ENCODE results near the gene UST. TPM values are rescaled to one million over a fixed set of nuclear protein-coding genes. Genes with fewer than 3 reads are reported as not detected.

UST gene
- total and polyA plus RNA-seq, 2 of the 8 experiments (the other 6 are each of a cell fraction or from before 2014, with no cell fraction given): 13.5 to 34.5 TPM

- Histone ChIP-seq H2AK5ac (ENCODE audit: low read depth, low read length) (no peak overlapping the region), H3K56ac (replicated peaks; ENCODE audit: insufficient read length, low read depth, low read length) (no peak overlapping the region), H4K8ac (ENCODE audit: extremely low read depth, insufficient read depth, low read length) (no peak overlapping the region), H3K79me1 (ENCODE audit: low read depth, low read length) (no peaks in the 10 kb centered on the region), H3K14ac (ENCODE audit: insufficient read length) (no peak overlapping the region), H3K4me2 (ENCODE audit: insufficient read depth in 1 of 2, low read depth in 2 of 2, low read length in 2 of 2) (no peak overlapping the region), H3K4ac (replicated peaks; ENCODE audit: insufficient read length, low read depth, low read length) (no peak overlapping the region), H3K27me3 (replicated peaks in 1 of 4; ENCODE audit: control insufficient read depth in 3 of 4, extremely low read depth in 1 of 4, insufficient read depth in 3 of 4, low read length in 3 of 4) (no peaks in the 10 kb centered on the region), H2BK12ac (ENCODE audit: low read depth, low read length) (no peak overlapping the region), H3K18ac (ENCODE audit: extremely low read depth, low read length) (no peak overlapping the region), H3K36me3 (ENCODE audit: control insufficient read depth in 2 of 4, insufficient read depth in 4 of 4, low read length in 3 of 4) (peaks cover 2 to 24% (median 7%) of the 10 kb centered on the region in 4 experiments; a peak in 6 of 8 replicates), H3K27ac (ENCODE audit: low read depth, low read length) (no peak overlapping the region), H4K5ac (ENCODE audit: insufficient read length, low read depth, low read length) (no peak overlapping the region), H3K23ac (ENCODE audit: insufficient read length) (no peak overlapping the region), H3K9me3 (ENCODE audit: insufficient read depth in 2 of 2, low read depth in 1 of 2, low read length in 1 of 2) (no peaks in the 10 kb centered on the region), H3K9ac (replicated peaks in 1 of 4; ENCODE audit: extremely low read depth in 1 of 4, low read depth in 3 of 4, low read length in 3 of 4) (no peak overlapping the region), H2AFZ (ENCODE audit: low read length) (no peak overlapping the region), H4K20me1 (replicated peaks in 1 of 2; ENCODE audit: control insufficient read depth in 1 of 2, insufficient read depth in 2 of 2, low read length in 2 of 2) (no peaks in the 10 kb centered on the region), H3K23me2 (ENCODE audit: low read depth, low read length) (no peaks in the 10 kb centered on the region), H4K91ac (replicated peaks; ENCODE audit: insufficient read length, low read length) (no peak overlapping the region), H2BK120ac (replicated peaks; ENCODE audit: low read depth, low read length) (no peak overlapping the region), H3K79me2 (ENCODE audit: control insufficient read depth in 1 of 2, insufficient read depth in 2 of 2, low read length in 2 of 2) (no peaks in the 10 kb centered on the region), H3K4me1 (replicated peaks in 1 of 4; ENCODE audit: control insufficient read depth in 3 of 4, insufficient read depth in 4 of 4, low read length in 3 of 4) (peaks cover 0 to 3% (median 0%) of the 10 kb centered on the region in 4 experiments; a peak in 3 of 7 replicates), H2BK20ac (ENCODE audit: low read length) (no peak overlapping the region), H3K4me3 (ENCODE audit: extremely low read depth in 1 of 4, insufficient read depth in 2 of 4, low read depth in 3 of 4, low read length in 4 of 4) (no peak overlapping the region), H2BK5ac (ENCODE audit: low read depth, low read length) (no peak overlapping the region), H2BK15ac (ENCODE audit: low read length) (no peak overlapping the region)
- ChIA-PET CTCF (ENCODE audit: partially characterized antibody) (interaction anchor here (1.2 to 3.5 kb wide), 8 partner anchors 10 to 498 kb away, joined by 3 to 13 read pairs (median 6); no protein-coding TSS in a partner anchor), POLR2A (ENCODE audit: partially characterized antibody) (interaction anchor here (1.5 kb wide), 1 partner anchor 12 kb away, joined by 6 read pairs; no protein-coding TSS in a partner anchor)
- WGBS, 2 experiments (ENCODE audit: extremely low coverage in 1 of 2, insufficient coverage in 1 of 2, insufficient read length in 1 of 2, insufficient replicate concordance in 2 of 2, low coverage in 1 of 2, low lambda C conversion rate in 2 of 2, missing lambda C conversion rate in 1 of 2): 89% methylated on average over 6 of the region's 6 CpGs; no CpG with 5 or more reads in 1 of the 2 experiments
- no peak for FAIRE-seq
- no peak for DNase-seq (ENCODE audit: low read depth in 1 of 2, low spot score in 2 of 2)
- no peak for TF ChIP-seq BCL11A (IDR thresholded peaks at IDR 0.05; ENCODE audit: low read depth in 2 of 2, low read length in 2 of 2)
- no peak for TF ChIP-seq KDM4A (IDR thresholded peaks at IDR 0.05; ENCODE audit: low read depth, low read length, severe bottlenecking)
- TF ChIP-seq SP4 (IDR thresholded peaks at IDR 0.05; ENCODE audit: low read length): no peak
- TF ChIP-seq HDAC2 (IDR thresholded peaks at IDR 0.05; ENCODE audit: borderline replicate concordance in 1 of 2, low read depth in 2 of 2, low read length in 2 of 2): no peak
Observed at GRCh38 chr6:149075616-149076354, 329.0 kb downstream of the UST start.

All from H1 (cell line).